Natural killer cell (primary cell): ENCODE measurements around the gene SLC2A14. TPM values are rescaled to one million over a fixed set of nuclear protein-coding genes. Genes with fewer than 3 reads are reported as not detected.
"Not testable (repeated sequence)": the region's sequence is repeated elsewhere in the genome, so short reads cannot be mapped to it uniquely, and the experiment has no call there.

Experiments
- ATAC-seq, 3 donors: fragments of 150-1000 bp in 2 of 3; fragments of 200-7000 bp in 1 of 3; cut with Tn5 transposase; 1 replicate in 1 of 3; 2 replicates in 2 of 3; pipeline ENCODE4 v1.10.0; 2021; ENCODE audit warnings: mild to moderate bottlenecking in 2 of 3, moderate library complexity in 2 of 3
- DNase-seq, 2 donors: peaks; one replicate each; pipeline versions ENCODE4 v3.0.0 to v3.0.0-alpha.2; 2013 to 2021; ENCODE audit warnings: mixed read lengths in 1 of 2
- H3K27ac ChIP-seq: one replicate; pipeline ENCODE4 v1.5.1; 2013; ENCODE audit warnings: mild to moderate bottlenecking, low read length
- H3K27me3 ChIP-seq: one replicate; pipeline ENCODE4 v1.6.1; 2013; ENCODE audit warnings: low read length; ENCODE audit not compliant: control insufficient read depth, insufficient read depth
- H3K36me3 ChIP-seq: one replicate; pipeline ENCODE4 v1.6.1; 2013; ENCODE audit warnings: low read length; ENCODE audit not compliant: control insufficient read depth, insufficient read depth
- H3K4me1 ChIP-seq: one replicate; pipeline ENCODE4 v1.6.1; 2013; ENCODE audit warnings: low read length; ENCODE audit not compliant: control insufficient read depth, insufficient read depth
- H3K4me3 ChIP-seq: one replicate; pipeline ENCODE4 v1.5.1; 2013; ENCODE audit warnings: low read length
- H3K9me3 ChIP-seq: one replicate; pipeline ENCODE4 v1.6.1; 2013; ENCODE audit warnings: low read length; ENCODE audit not compliant: control insufficient read depth, insufficient read depth
- H3K27ac Mint-ChIP-seq, 2 donors: one replicate each; pipeline ENCODE4 v1.8.0; 2022; ENCODE audit warnings: mild to moderate bottlenecking in 2 of 2, mixed read lengths in 2 of 2, moderate library complexity in 1 of 2
- H3K27me3 Mint-ChIP-seq, 2 donors: one replicate each; pipeline ENCODE4 v1.8.0; 2022; ENCODE audit warnings: low read depth in 2 of 2, mixed read lengths in 2 of 2
- H3K36me3 Mint-ChIP-seq: one replicate; pipeline ENCODE4 v1.8.0; 2022; ENCODE audit warnings: mixed read lengths
- H3K4me1 Mint-ChIP-seq, 2 donors: one replicate each; pipeline ENCODE4 v1.8.0; 2022; ENCODE audit warnings: mixed read lengths in 2 of 2
- H3K4me3 Mint-ChIP-seq: one replicate; pipeline ENCODE4 v1.8.0; 2022; ENCODE audit warnings: mild to moderate bottlenecking, moderate library complexity, mixed read lengths
- H3K9me3 Mint-ChIP-seq, 2 donors: one replicate each; pipeline ENCODE4 v1.8.0; 2022; ENCODE audit warnings: mixed read lengths in 2 of 2
- WGBS: methylation state at CpG from one replicate; pipeline ENCODE4 v1.1.7; 2013; ENCODE audit warnings: missing lambda C conversion rate; ENCODE audit not compliant: insufficient coverage; 5-methylcytosine and 5-hydroxymethylcytosine counted together
- intact Hi-C: fragments of 100-400 bp; cut with micrococcal nuclease; formaldehyde crosslinking; loops from one replicate; pipeline ENCODE4 v1.14.2; 2022
- total RNA-seq, 4 donors: library from RNA; stranded (reverse); fragments of 120-200 nt in 1 of 4; gene quantifications; one replicate each; pipeline versions ENCODE4 v1.2.3 to v1.2.4, GENCODE V29; 2013 to 2022
- TF ChIP-seq, protein P1 (sequence below): fragments of 200-600 bp; IDR thresholded peaks from one replicate; pipeline ENCODE4 v1.8.0; 2022; ENCODE audit warnings: antibody characterized with exemption

SLC2A14 gene
- total RNA-seq, 3 donors from 2014 or later (not counting 1 experiment from before 2014, with no cell fraction given) = 0.12 to 7.9 (median 0.25) TPM

GRCh38 chr12:7850099-7850498 lies 22.6 kb downstream of the SLC2A14 start:
- H3K4me1 Mint-ChIP-seq, H3K4me3 Mint-ChIP-seq, ATAC-seq: not testable (repeated sequence)

GRCh38 chr12:7848098-7848422 lies 24.7 kb downstream of the SLC2A14 start:
- H3K9me3 ChIP-seq, intact Hi-C loops, ATAC-seq, H3K36me3 Mint-ChIP-seq, H3K36me3 ChIP-seq, H3K9me3 Mint-ChIP-seq, H3K4me1 Mint-ChIP-seq, H3K27ac ChIP-seq, H3K4me1 ChIP-seq, H3K27me3 ChIP-seq, H3K4me3 Mint-ChIP-seq, DNase-seq, H3K4me3 ChIP-seq: not testable (repeated sequence)
- H3K27me3 Mint-ChIP-seq = peaks cover 17 to 32% of the 10 kb centered on the region in 2 donors
- WGBS = 50% methylated on average over 1 of the region's 2 CpGs
- peak overlapping the region in 1 of 2 donors; percentile 25 for H3K27ac Mint-ChIP-seq

More at GRCh38 chr12:7850099-7850498, 22.6 kb downstream of the SLC2A14 start:
- H3K4me3 ChIP-seq, H3K9me3 ChIP-seq, H3K36me3 ChIP-seq, H3K36me3 Mint-ChIP-seq, H3K4me1 ChIP-seq, H3K9me3 Mint-ChIP-seq, H3K27ac ChIP-seq, H3K27ac Mint-ChIP-seq, intact Hi-C loops, H3K27me3 ChIP-seq, DNase-seq: not testable (repeated sequence)
- 98% methylated on average over 5 of the region's 5 CpGs for WGBS
- peaks cover 18 to 35% of the 10 kb centered on the region in 2 donors for H3K27me3 Mint-ChIP-seq

GRCh38 chr12:7847226-7848097 lies 25.3 kb downstream of the SLC2A14 start:
- DNase-seq, H3K36me3 Mint-ChIP-seq, H3K9me3 Mint-ChIP-seq, H3K4me1 Mint-ChIP-seq, H3K4me1 ChIP-seq, H3K27ac ChIP-seq, H3K4me3 ChIP-seq, H3K27me3 ChIP-seq, H3K4me3 Mint-ChIP-seq, H3K9me3 ChIP-seq, H3K36me3 ChIP-seq, intact Hi-C loops: not testable (repeated sequence)
- WGBS = 63% methylated on average over 1 of the region's 4 CpGs
- peak in 1 of 3 donors; percentile 54 for ATAC-seq
- H3K27me3 Mint-ChIP-seq = peaks cover 17 to 26% of the 10 kb centered on the region in 2 donors
- H3K27ac Mint-ChIP-seq = peak overlapping the region in 1 of 2 donors; percentile 25

GRCh38 chr12:7844116-7844515 lies 28.6 kb downstream of the SLC2A14 start:
- H3K4me1 ChIP-seq = no peaks in the 10 kb centered on the region
- no peak overlapping the region for H3K27ac ChIP-seq
- no peaks in the 10 kb centered on the region for H3K9me3 ChIP-seq
- Mint-ChIP-seq H3K4me3 (no peak overlapping the region), H3K36me3 (no peaks in the 10 kb centered on the region), H3K4me1 (peaks cover 0 to 5% of the 10 kb centered on the region in 2 donors), H3K9me3 (no peaks in the 10 kb centered on the region), H3K27me3 (peaks cover 15 to 16% of the 10 kb centered on the region in 2 donors), H3K27ac (no peak overlapping the region)
- intact Hi-C loops = no loop called here
- H3K4me3 ChIP-seq = no peak overlapping the region
- TF ChIP-seq, protein P1, sequence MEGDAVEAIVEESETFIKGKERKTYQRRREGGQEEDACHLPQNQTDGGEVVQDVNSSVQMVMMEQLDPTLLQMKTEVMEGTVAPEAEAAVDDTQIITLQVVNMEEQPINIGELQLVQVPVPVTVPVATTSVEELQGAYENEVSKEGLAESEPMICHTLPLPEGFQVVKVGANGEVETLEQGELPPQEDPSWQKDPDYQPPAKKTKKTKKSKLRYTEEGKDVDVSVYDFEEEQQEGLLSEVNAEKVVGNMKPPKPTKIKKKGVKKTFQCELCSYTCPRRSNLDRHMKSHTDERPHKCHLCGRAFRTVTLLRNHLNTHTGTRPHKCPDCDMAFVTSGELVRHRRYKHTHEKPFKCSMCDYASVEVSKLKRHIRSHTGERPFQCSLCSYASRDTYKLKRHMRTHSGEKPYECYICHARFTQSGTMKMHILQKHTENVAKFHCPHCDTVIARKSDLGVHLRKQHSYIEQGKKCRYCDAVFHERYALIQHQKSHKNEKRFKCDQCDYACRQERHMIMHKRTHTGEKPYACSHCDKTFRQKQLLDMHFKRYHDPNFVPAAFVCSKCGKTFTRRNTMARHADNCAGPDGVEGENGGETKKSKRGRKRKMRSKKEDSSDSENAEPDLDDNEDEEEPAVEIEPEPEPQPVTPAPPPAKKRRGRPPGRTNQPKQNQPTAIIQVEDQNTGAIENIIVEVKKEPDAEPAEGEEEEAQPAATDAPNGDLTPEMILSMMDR = no peak
- no peak for ATAC-seq
- DNase-seq = no peak
- no peaks in the 10 kb centered on the region for H3K36me3 ChIP-seq
- H3K27me3 ChIP-seq = peaks cover 5% of the 10 kb centered on the region
- WGBS = 83% methylated on average over 2 of the region's 5 CpGs

DNA sequence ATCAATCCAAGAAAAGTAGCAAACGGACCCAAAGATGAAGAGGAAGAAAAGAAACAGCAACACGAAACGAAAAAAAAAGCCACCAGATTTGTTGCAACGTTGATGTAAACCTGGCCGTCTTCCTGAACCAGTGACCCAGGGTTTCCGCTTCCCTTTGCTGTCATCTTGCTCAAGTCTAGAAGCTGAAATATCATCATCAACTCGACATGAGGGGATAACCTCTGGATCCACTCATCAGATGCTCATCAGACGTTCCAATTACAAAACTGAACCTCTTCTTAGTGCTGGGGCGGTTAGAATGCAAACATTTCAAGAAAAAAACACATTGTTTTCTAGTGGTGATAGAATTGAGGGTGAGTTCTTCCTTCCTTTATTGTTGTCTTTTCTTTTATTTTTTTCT lies 29.1 kb downstream of the SLC2A14 start:
- H3K36me3 ChIP-seq, H3K36me3 Mint-ChIP-seq, H3K27me3 ChIP-seq, H3K27ac ChIP-seq, H3K4me1 Mint-ChIP-seq, H3K9me3 Mint-ChIP-seq, H3K9me3 ChIP-seq, H3K4me3 ChIP-seq, H3K4me1 ChIP-seq, intact Hi-C loops: not testable (repeated sequence)
- ATAC-seq = peak; percentile 76 to 91 (median 77)
- peaks cover 16 to 17% of the 10 kb centered on the region in 2 donors for H3K27me3 Mint-ChIP-seq
- no CpG with 5 or more reads among the region's 9 CpGs for WGBS
- DNase-seq = peak in 1 of 2 donors; percentile 60
- peak overlapping the region in 1 of 2 donors; percentile 47 for H3K27ac Mint-ChIP-seq
- H3K4me3 Mint-ChIP-seq = peak overlapping the region; percentile 67

- H3K4me1 ChIP-seq, H3K9me3 Mint-ChIP-seq, H3K36me3 ChIP-seq, intact Hi-C loops, H3K9me3 ChIP-seq, H3K4me1 Mint-ChIP-seq, H3K36me3 Mint-ChIP-seq, H3K4me3 ChIP-seq, DNase-seq, H3K27me3 ChIP-seq: not testable (repeated sequence)
- H3K4me3 Mint-ChIP-seq = peak overlapping the region; percentile 55
- H3K27ac Mint-ChIP-seq = peak overlapping the region in 1 of 2 donors; percentile 47
- H3K27me3 Mint-ChIP-seq = peaks cover 15 to 16% of the 10 kb centered on the region in 2 donors
- peak overlapping the region; percentile 66 for H3K27ac ChIP-seq
- WGBS = 8% methylated on average over 3 of the region's 8 CpGs
- ATAC-seq = peak in 1 of 3 donors; percentile 34
These were observed 29.6 kb downstream of the SLC2A14 start for GRCh38 chr12:7843149-7843548.

DNA sequence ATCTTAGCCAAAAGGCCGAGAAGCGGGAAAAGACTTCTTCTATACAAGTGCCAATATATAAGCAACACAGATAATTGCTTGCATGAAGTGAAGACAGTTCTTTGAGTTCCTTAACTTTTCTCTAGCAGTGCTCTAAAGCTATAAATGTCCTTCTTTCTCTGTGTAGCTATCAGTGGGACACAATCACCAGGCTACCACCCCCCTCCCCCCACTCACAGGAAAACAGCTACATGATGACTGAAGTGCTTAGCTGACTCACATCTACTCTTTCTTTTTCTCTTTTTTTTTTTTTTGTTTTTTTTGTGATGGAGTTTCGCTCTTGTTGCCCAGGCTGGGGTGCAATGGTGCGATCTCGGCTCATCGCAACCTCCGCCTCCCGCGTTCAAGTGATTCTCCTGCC lies 30.3 kb downstream of the SLC2A14 start:
- H3K27ac Mint-ChIP-seq, DNase-seq, H3K9me3 ChIP-seq, intact Hi-C loops, H3K9me3 Mint-ChIP-seq, H3K36me3 ChIP-seq, H3K36me3 Mint-ChIP-seq, H3K27ac ChIP-seq, H3K4me3 Mint-ChIP-seq, H3K4me1 Mint-ChIP-seq, H3K4me3 ChIP-seq, H3K27me3 ChIP-seq, H3K4me1 ChIP-seq: not testable (repeated sequence)
- 98% methylated on average over 7 of the region's 9 CpGs for WGBS
- ATAC-seq = peak in 2 of 3 donors; percentile 62 to 66
- peaks cover 12% of the 10 kb centered on the region in 2 donors for H3K27me3 Mint-ChIP-seq
